ENCODE measurements around the gene EPB42.
A peak's percentile ranks its signal among the peaks of the same experiment; 100 is the strongest.

EPB42 gene

GRCh38 chr15:43220991-43221403 is at the start of gene EPB42:
EPB42 (minus strand) TSS chr15:43221018; CDS start chr15:43220825, 193 bp downstream.
- DNase-seq (ENCODE audit: low read depth), result no peak

- DNase-seq (ENCODE audit: low read depth), result no peak
Measured at GRCh38 chr15:43270113-43270665, 49.4 kb upstream of the EPB42 start.

DNA sequence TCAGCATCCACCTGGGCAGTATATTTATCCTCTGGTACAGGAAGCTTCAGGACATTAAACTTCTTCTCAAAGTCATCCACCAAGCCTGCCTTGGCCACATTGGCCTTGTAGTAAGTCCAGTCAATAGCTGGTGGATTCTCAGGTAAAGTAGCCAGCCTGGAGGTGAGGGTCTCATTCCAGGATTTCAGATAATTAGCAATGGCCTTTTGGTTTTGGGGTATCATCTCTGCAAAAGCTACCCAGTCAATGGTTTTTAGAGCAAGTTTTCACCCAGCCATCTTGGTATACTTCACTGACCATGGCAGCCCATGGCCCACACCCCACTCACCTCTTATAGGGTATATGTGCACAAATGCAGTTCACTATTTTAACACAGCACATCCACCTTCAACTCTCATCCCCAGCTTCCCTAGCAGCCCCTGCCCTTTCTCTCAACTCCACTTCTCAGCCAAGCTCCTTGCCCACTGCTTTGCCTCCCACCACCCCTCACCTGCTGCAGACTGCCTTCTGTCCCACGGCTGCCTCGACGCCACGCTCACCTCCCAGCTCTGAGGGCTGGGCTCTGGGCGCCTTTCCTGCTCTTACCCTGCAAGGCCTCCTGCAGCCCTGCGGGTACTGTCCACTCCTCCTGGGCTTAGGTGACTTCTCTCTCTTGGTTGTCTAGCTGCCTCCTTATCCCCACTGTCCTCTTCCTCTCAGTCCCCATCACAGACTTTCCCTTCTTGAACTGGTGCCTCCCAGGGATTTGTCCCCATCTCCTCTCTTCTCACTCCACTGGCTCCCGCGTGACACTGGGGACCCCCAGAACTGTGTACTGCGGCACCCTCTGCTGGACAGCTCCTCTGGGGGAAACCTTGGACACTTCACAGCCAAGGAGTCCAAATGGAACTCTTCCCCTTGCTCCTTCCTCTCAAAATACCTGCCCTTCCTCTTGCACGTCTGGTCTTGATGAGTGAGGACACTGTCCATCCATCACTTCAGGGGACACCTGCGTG is 47.6 kb upstream of the EPB42 start:
- DNase-seq (ENCODE audit: low read depth), result no peak

- DNase-seq (ENCODE audit: low read depth), result no peak
Measured at GRCh38 chr15:43267439-43267838, 46.6 kb upstream of the EPB42 start.

GRCh38 chr15:43266834-43267233 is 46.0 kb upstream of the EPB42 start, which contains the start of gene TGM5:
TGM5 (minus strand) TSS chr15:43266928; CDS start chr15:43266849, 79 bp downstream.
- DNase-seq (ENCODE audit: low read depth), result no peak

GRCh38 chr15:43266386-43266785 is 45.6 kb upstream of the EPB42 start:
- no peak for DNase-seq (ENCODE audit: low read depth)

DNA sequence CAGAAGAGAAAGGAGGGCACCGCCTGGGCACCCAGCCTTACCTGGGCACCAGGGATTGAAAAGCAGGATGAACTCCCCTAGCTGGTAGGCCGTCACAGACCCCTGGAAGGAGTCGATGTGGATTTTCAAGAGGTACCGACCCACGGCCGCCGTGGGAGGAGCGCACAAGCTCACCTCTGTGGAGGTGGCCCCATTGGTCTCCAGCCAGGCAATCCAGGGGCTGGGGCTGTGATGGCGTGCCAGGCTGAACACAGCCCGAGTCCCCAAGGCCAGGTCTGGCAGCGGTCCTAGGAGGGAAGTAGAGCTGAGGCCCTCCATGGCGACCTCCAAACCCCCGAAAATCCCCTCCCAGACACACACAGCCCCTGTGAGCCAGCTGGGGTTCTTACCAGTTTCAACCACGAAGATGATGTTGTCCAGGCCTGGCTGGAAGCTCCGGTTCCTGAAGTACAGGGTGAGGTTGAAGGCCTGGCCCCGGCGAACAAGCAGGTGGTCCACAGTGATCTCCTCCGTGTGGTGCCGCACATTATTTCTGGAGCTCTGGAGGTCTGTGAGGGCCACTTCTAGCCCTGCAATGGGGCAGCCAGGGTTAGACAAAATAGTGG is 39.3 kb upstream of the EPB42 start:
- DNase-seq (ENCODE audit: low read depth), result no peak

GRCh38 chr15:43258781-43259180 is 38.0 kb upstream of the EPB42 start:
- DNase-seq (ENCODE audit: low read depth), result no peak

GRCh38 chr15:43256341-43256740 is 35.5 kb upstream of the EPB42 start:
- no peak for DNase-seq (ENCODE audit: low read depth)

GRCh38 chr15:43255376-43255775 is 34.6 kb upstream of the EPB42 start:
- no peak for DNase-seq (ENCODE audit: low read depth)

DNA sequence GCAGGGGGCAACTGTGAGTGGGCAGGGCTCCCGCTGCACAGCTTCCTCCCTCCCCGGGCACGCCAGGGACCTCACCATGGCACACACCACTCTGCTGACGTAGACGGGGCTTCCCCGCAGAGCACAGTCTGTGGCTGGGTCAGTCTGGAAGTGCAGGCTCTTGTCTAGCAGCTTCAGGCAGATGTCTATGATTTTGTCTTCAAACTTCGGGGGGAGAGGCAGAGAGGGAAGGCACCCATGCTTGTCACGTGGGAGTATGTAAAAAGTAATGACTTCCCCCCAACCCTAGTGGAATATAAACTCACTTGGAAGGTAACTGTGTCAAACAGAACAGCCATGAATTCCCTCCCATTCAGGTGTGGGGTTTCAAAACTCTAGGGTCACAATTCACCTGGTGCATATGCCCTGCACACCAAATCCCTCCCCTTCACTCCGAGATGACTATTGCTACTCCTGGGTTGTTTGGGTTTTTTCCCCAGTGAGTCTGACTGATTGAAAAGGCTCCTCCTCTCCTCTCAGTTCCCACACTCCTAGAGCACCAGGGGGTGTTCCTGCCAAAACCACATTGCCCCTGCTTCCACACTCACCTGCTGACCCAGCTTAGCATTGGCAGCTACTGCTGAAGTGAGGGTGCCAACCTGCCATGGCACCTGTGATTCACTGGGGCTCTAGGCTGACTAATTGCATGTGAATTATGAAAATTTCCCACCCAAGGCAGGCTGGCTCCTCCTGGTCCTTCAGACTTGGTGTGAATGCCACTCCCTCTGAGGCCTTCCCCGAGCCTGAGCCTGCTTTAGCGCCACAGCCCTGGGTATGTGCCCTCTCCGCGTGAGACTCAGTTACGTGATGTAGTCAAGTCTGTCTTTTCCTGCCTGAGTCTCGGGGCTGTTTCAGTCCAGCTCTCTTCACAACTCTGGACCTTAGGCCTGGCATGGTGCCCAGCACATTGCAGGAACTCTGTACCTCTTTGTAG is 32.9 kb upstream of the EPB42 start:
- DNase-seq (ENCODE audit: low read depth), result peak; percentile 2

- DNase-seq (ENCODE audit: low read depth), result no peak
Measured at GRCh38 chr15:43251871-43252250, 31.0 kb upstream of the EPB42 start.

DNA sequence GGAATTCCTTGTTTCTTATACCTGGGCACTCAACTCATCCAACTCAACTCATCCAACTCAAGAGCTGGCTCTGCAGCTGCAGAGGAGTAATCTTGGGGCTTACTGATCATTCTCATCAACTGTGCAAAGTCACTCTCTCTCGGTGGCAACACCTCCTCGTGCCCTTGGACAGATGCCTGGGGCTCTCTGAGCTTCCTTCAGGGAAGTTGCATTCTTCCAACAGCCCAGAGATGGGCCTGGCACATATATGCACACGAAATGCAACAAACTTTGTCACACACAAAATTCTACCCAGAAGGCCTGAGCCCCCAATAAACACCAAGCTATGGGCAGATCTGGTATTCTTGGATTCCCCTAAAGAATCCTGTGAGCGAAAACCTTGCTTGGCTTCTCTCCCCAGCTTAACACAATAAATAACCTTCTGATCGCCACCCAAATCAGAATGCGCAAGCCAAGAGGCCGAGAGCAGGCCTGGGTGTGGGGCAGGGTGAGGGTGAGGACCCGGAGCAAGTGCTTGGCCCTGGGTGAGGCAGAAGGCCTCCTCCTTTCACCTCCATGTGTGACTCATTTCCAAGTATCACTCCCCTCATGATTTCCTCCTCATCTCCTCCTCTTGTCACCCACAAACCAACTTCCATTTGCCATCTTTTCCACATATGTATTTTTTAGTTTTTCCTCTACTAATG is 30.5 kb upstream of the EPB42 start:
- DNase-seq (ENCODE audit: low read depth), result no peak

DNA sequence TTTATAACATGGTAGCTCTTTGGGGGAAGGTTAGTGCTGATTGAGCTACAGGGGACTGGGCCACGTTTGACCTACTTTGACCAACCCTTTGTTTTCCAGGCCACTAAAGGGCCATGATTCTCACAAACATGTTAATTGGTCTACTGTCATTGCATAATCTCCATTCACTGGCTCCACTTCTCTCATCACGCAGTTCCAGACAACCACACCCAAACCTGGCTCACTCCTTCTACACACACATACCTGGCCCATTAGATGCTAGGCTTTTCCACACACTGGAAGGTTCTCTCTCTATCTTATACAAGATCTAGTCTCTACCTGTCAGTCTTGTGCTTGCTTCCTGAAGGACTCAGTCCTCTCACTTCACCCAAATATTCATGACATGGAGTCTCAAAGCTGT is 30.0 kb upstream of the EPB42 start:
- DNase-seq (ENCODE audit: low read depth), result no peak

DNA sequence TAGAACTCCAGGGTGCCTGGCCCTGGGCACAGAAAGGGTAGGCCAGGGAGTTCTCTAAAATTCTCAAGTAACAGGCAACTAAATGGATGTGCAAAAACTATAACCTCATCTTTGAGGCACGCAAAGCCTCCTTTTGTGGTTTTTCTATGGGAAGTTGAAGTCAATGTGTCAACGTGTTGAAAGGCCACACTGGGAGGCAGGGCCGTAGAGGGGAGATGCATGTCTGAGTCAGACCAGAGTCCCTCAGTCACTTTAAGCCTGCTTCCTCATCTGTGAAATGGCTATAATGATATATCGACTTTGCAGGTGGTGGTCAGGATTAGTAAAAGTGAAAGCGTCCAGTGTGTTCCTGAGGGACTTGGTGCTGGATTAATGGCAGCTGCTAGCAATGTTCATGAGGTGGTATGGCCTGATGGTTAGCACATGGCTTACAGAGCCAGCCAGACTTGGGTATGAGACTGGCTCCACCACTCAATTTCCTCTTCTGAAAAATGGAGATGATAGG is 28.9 kb upstream of the EPB42 start:
- DNase-seq (ENCODE audit: low read depth), result no peak

GRCh38 chr15:43249236-43249635 is 28.4 kb upstream of the EPB42 start:
- no peak for DNase-seq (ENCODE audit: low read depth)

- no peak for DNase-seq (ENCODE audit: low read depth)
Measured at GRCh38 chr15:43246261-43246774, 25.5 kb upstream of the EPB42 start.

GRCh38 chr15:43244092-43244491 is 23.3 kb upstream of the EPB42 start:
- DNase-seq (ENCODE audit: low read depth), result no peak

DNA sequence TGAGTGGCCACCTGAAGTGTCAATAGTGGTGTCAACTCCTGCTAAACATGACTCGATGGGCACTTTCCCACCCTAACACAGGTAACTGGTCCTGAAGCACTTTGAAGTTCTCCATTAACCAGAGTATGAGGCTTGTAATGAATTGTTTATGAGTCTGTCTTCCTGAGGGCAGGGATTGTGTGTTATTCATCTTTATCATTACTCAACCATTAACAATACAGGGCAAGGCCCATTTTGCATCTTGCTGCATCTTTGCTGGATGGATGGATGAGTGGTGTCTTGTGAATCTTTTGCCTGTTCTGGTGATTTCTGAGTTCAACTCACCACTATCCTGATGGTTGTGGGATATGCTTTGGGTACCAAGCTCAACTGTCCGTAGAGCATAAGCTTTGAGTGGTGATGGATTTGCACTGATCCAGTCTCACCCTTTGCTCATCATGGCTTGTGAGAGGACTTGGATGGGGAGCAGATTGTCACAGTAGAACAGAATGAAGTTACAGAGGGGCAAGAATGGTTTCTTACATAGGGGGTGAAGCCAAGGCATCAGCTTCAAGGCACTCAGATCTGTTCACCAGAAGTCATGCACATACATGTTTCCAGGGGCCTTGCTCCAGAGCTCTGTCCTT is 22.3 kb upstream of the EPB42 start:
- no peak for DNase-seq (ENCODE audit: low read depth)

- DNase-seq (ENCODE audit: low read depth), result no peak
Measured at GRCh38 chr15:43242616-43243015, 21.8 kb upstream of the EPB42 start.
